Neural progenitor cell (in vitro differentiated cells): ENCODE results near the gene DYNC1I2. TPM values are rescaled to one million over a fixed set of nuclear protein-coding genes. Genes with fewer than 3 reads are reported as not detected.

Source experiments
- DNase-seq: peaks from one replicate; pipeline ENCODE4 v3.0.0-alpha.2; 2016; ENCODE audit warnings: low spot score
- H2AFZ ChIP-seq: fragments of 200-600 bp; sonication (generic); replicated peaks from 2 replicates; pipeline ENCODE4 v1.6.1; 2016; ENCODE audit warnings: antibody characterized with exemption
- H3F3A ChIP-seq: fragments of 200-600 bp; sonication (generic); 2 replicates; pipeline ENCODE4 v1.6.1; 2016; ENCODE audit warnings: antibody characterized with exemption, low read depth
- H3K27ac ChIP-seq: fragments of 200-600 bp; sonication (generic); 2 replicates; pipeline ENCODE4 v1.5.1; 2016; ENCODE audit warnings: mild to moderate bottlenecking
- H3K27me3 ChIP-seq: fragments of 200-600 bp; sonication (generic); 2 replicates; pipeline ENCODE4 v1.6.1; 2016; ENCODE audit warnings: mild to moderate bottlenecking, moderate library complexity
- H3K36me3 ChIP-seq: fragments of 200-600 bp; sonication (generic); 2 replicates; pipeline ENCODE4 v1.5.1; 2016
- H3K4me1 ChIP-seq: fragments of 200-600 bp; sonication (generic); 2 replicates; pipeline ENCODE4 v1.6.1; 2016; ENCODE audit warnings: mixed run types
- H3K4me2 ChIP-seq: fragments of 200-600 bp; sonication (generic); 2 replicates; pipeline ENCODE4 v1.6.1; 2016
- H3K4me3 ChIP-seq: fragments of 200-600 bp; sonication (generic); 2 replicates; pipeline ENCODE4 v1.5.1; 2016
- H3K79me2 ChIP-seq: fragments of 200-600 bp; sonication (generic); 2 replicates; pipeline ENCODE4 v1.6.1; 2016; ENCODE audit warnings: low read depth
- H3K9ac ChIP-seq: fragments of 200-600 bp; sonication (generic); 2 replicates; pipeline ENCODE4 v1.6.1; 2016
- H3K9me3 ChIP-seq: fragments of 200-600 bp; sonication (generic); 2 replicates; pipeline ENCODE4 v1.5.1; 2016; ENCODE audit warnings: low read depth
- H4K20me1 ChIP-seq: fragments of 200-600 bp; sonication (generic); 2 replicates; pipeline ENCODE4 v1.6.1; 2016; ENCODE audit warnings: low read depth
- H3K27ac Mint-ChIP-seq: 3 replicates; pipeline ENCODE4 v1.8.0; 2021; ENCODE audit warnings: mixed read lengths
- H3K27me3 Mint-ChIP-seq: 2 replicates; pipeline ENCODE4 v1.8.0; 2022; ENCODE audit warnings: low read depth, mild to moderate bottlenecking, inconsistent platforms, moderate library complexity, mixed read lengths; ENCODE audit not compliant: insufficient read depth
- H3K36me3 Mint-ChIP-seq: 3 replicates; pipeline ENCODE4 v1.8.0; 2021; ENCODE audit warnings: mixed read lengths
- H3K4me1 Mint-ChIP-seq: 3 replicates; pipeline ENCODE4 v1.8.0; 2021; ENCODE audit warnings: mixed read lengths
- H3K4me3 Mint-ChIP-seq: 3 replicates; pipeline ENCODE4 v1.8.0; 2021; ENCODE audit warnings: mild to moderate bottlenecking, moderate library complexity, mixed read lengths
- H3K9me3 Mint-ChIP-seq: 3 replicates; pipeline ENCODE4 v1.8.0; 2020; ENCODE audit warnings: mixed read lengths
- CTCF ChIP-seq: fragments of 200-600 bp; sonication (generic); IDR thresholded peaks from 2 replicates; pipeline ENCODE4 v1.5.1; 2017; ENCODE audit warnings: antibody characterized with exemption, mild to moderate bottlenecking
- EZH2 ChIP-seq: fragments of 200-600 bp; sonication (generic); IDR thresholded peaks from 2 replicates; pipeline ENCODE4 v1.6.1; 2017; ENCODE audit warnings: antibody characterized with exemption, mild to moderate bottlenecking, moderate library complexity
- EZH2phosphoT487 ChIP-seq: fragments of 200-600 bp; sonication (generic); IDR thresholded peaks from 2 replicates; pipeline ENCODE4 v1.6.1; 2017; ENCODE audit warnings: antibody characterized with exemption
- total RNA-seq: library from RNA; depleted of rRNA; stranded (reverse); fragments of >200 nt; gene quantifications from 2 replicates; pipeline ENCODE4 v1.2.3, GENCODE V29; 2015; ENCODE audit warnings: low replicate concordance

Gene DYNC1I2
- total RNA-seq, 1 donor from 2014 or later: 174 TPM

- Mint-ChIP-seq H3K9me3 (no peaks in the 10 kb centered on the region), H3K27ac (no peak overlapping the region), H3K36me3 (peaks cover 10% of the 10 kb centered on the region), H3K4me1 (peaks cover 7% of the 10 kb centered on the region), H3K4me3 (no peak overlapping the region), H3K27me3 (no peaks in the 10 kb centered on the region)
- Histone ChIP-seq H3K27ac (peak overlapping the region; percentile 17), H3K9me3 (no peaks in the 10 kb centered on the region), H3K36me3 (peaks cover 4% of the 10 kb centered on the region), H3K4me3 (no peak overlapping the region), H3K4me1 (peaks cover 38% of the 10 kb centered on the region), H3F3A (peaks cover 24% of the 10 kb centered on the region), H2AFZ (no peak overlapping the region), H3K79me2 (no peaks in the 10 kb centered on the region), H3K27me3 (no peaks in the 10 kb centered on the region), H3K9ac (no peak overlapping the region), H3K4me2 (no peak overlapping the region), H4K20me1 (peaks cover 8% of the 10 kb centered on the region)
- no peak for DNase-seq
- TF ChIP-seq EZH2 (no peak), EZH2phosphoT487 (no peak), CTCF (no peak)
Measured at GRCh38 chr2:171718720-171719119, 31.5 kb downstream of the DYNC1I2 start.

- Histone ChIP-seq H3K4me1 (peaks cover 47% of the 10 kb centered on the region), H3K4me2 (peak overlapping the region; percentile 7), H3K4me3 (no peak overlapping the region), H4K20me1 (peaks cover 18% of the 10 kb centered on the region), H3K79me2 (no peaks in the 10 kb centered on the region), H3K9me3 (no peaks in the 10 kb centered on the region), H3K9ac (no peak overlapping the region), H3F3A (peaks cover 30% of the 10 kb centered on the region), H3K27ac (no peak overlapping the region), H2AFZ (no peak overlapping the region), H3K27me3 (no peaks in the 10 kb centered on the region), H3K36me3 (peaks cover 4% of the 10 kb centered on the region)
- Mint-ChIP-seq H3K4me3 (no peak overlapping the region), H3K9me3 (no peaks in the 10 kb centered on the region), H3K36me3 (peaks cover 11% of the 10 kb centered on the region), H3K4me1 (peaks cover 15% of the 10 kb centered on the region), H3K27ac (no peak overlapping the region), H3K27me3 (no peaks in the 10 kb centered on the region)
- no peak for TF ChIP-seq CTCF
- DNase-seq: peak; percentile 18
Measured at GRCh38 chr2:171719660-171720059, 32.4 kb downstream of the DYNC1I2 start.

GRCh38 chr2:171723716-171724683, 36.7 kb downstream of the DYNC1I2 start:
- Mint-ChIP-seq H3K4me1 (peaks cover 15% of the 10 kb centered on the region), H3K27me3 (no peaks in the 10 kb centered on the region), H3K9me3 (no peaks in the 10 kb centered on the region), H3K4me3 (no peak overlapping the region), H3K27ac (no peak overlapping the region), H3K36me3 (peaks cover 27% of the 10 kb centered on the region)
- H3K4me1 ChIP-seq: peaks cover 52% of the 10 kb centered on the region
- peaks cover 35% of the 10 kb centered on the region for H3F3A ChIP-seq
- H2AFZ ChIP-seq: no peak overlapping the region
- peak; percentile 90 for DNase-seq
- H3K27me3 ChIP-seq: no peaks in the 10 kb centered on the region
- H3K9me3 ChIP-seq: no peaks in the 10 kb centered on the region
- H4K20me1 ChIP-seq: peaks cover 24% of the 10 kb centered on the region
- H3K4me2 ChIP-seq: peak overlapping the region; percentile 61
- no peaks in the 10 kb centered on the region for H3K79me2 ChIP-seq
- no peak overlapping the region for H3K27ac ChIP-seq
- peak overlapping the region; percentile 5 for H3K4me3 ChIP-seq
- no peak overlapping the region for H3K9ac ChIP-seq
- H3K36me3 ChIP-seq: peaks cover 16% of the 10 kb centered on the region
- TF ChIP-seq CTCF (peak; percentile 31), EZH2phosphoT487 (no peak), EZH2 (no peak)
